ENCODE data around the gene NARF.
"Not testable (repeated sequence)": the region's sequence is repeated elsewhere in the genome, so short reads cannot be mapped to it uniquely, and the experiment has no call there.

Gene NARF

GRCh38 chr17:82458179-82458884 is at the start of gene NARF:
TSS of gene NARF (plus strand) at chr17:82458741. CDS start at chr17:82458804, 63 bp downstream.
- peak; percentile 92 for DNase-seq (ENCODE audit: low spot score in 2 of 2)
- Mint-ChIP-seq H3K4me3 (peak within 1 kb of the TSS; percentile 92), H3K4me1 (peaks cover 22% of the 10 kb centered on the region), H3K9me3 (no peaks in the 10 kb centered on the region), H3K27me3 (no peaks in the 10 kb centered on the region), H3K36me3 (peaks cover 10% of the 10 kb centered on the region), H3K27ac (peak within 1 kb of the TSS; percentile 98)
- peak; percentile 91 for ATAC-seq (ENCODE audit: low read depth)

- peaks cover 3% of the 10 kb centered on the region for H3K4me1 Mint-ChIP-seq
- no peaks in the 10 kb centered on the region for H3K9me3 Mint-ChIP-seq
- DNase-seq (ENCODE audit: low spot score in 2 of 2) (no peak), ATAC-seq (ENCODE audit: low read depth) (no peak)
- no peak overlapping the region for H3K4me3 Mint-ChIP-seq
- H3K27me3 Mint-ChIP-seq, result no peaks in the 10 kb centered on the region
- peaks cover 15% of the 10 kb centered on the region for H3K36me3 Mint-ChIP-seq
- no peak overlapping the region for H3K27ac Mint-ChIP-seq
These were observed 49.6 kb upstream of the NARF start for GRCh38 chr17:82408938-82409318.

GRCh38 chr17:82410014-82410716 is 48.4 kb upstream of the NARF start:
- Mint-ChIP-seq H3K27ac (no peak overlapping the region), H3K9me3 (no peaks in the 10 kb centered on the region), H3K36me3 (peaks cover 12% of the 10 kb centered on the region), H3K4me3 (no peak overlapping the region), H3K4me1 (peaks cover 7% of the 10 kb centered on the region), H3K27me3 (no peaks in the 10 kb centered on the region)
- DNase-seq (ENCODE audit: low spot score in 2 of 2) (no peak), ATAC-seq (ENCODE audit: low read depth) (no peak)

GRCh38 chr17:82411396-82412053 is 47.0 kb upstream of the NARF start:
- no peak for ATAC-seq (ENCODE audit: low read depth)
- Mint-ChIP-seq H3K4me1 (peaks cover 8% of the 10 kb centered on the region), H3K36me3 (peaks cover 11% of the 10 kb centered on the region), H3K4me3 (no peak overlapping the region), H3K27ac (no peak overlapping the region), H3K9me3 (no peaks in the 10 kb centered on the region), H3K27me3 (no peaks in the 10 kb centered on the region)
- no peak for DNase-seq (ENCODE audit: low spot score in 2 of 2)

GRCh38 chr17:82412081-82412480 is 46.5 kb upstream of the NARF start:
- H3K27ac Mint-ChIP-seq; H3K9me3 Mint-ChIP-seq; H3K4me3 Mint-ChIP-seq; ATAC-seq (ENCODE audit: low read depth); H3K27me3 Mint-ChIP-seq; H3K4me1 Mint-ChIP-seq; DNase-seq (ENCODE audit: low spot score in 2 of 2): not testable (repeated sequence)
- peaks cover 11% of the 10 kb centered on the region for H3K36me3 Mint-ChIP-seq

- peaks cover 8% of the 10 kb centered on the region for H3K4me1 Mint-ChIP-seq
- H3K36me3 Mint-ChIP-seq, result peaks cover 9% of the 10 kb centered on the region
- H3K4me3 Mint-ChIP-seq, result no peak overlapping the region
- no peaks in the 10 kb centered on the region for H3K27me3 Mint-ChIP-seq
- H3K9me3 Mint-ChIP-seq, result no peaks in the 10 kb centered on the region
- no peak for DNase-seq (ENCODE audit: low spot score in 2 of 2)
- no peak for ATAC-seq (ENCODE audit: low read depth)
- H3K27ac Mint-ChIP-seq, result no peak overlapping the region
These were observed 45.7 kb upstream of the NARF start for GRCh38 chr17:82412535-82413520.

- H3K27me3 Mint-ChIP-seq, result no peaks in the 10 kb centered on the region
- ATAC-seq (ENCODE audit: low read depth), result peak; percentile 16
- no peaks in the 10 kb centered on the region for H3K9me3 Mint-ChIP-seq
- peak; percentile 52 to 62 for DNase-seq (ENCODE audit: low spot score in 2 of 2)
- H3K27ac Mint-ChIP-seq, result no peak overlapping the region
- H3K4me3 Mint-ChIP-seq, result no peak overlapping the region
- H3K36me3 Mint-ChIP-seq, result peaks cover 4% of the 10 kb centered on the region
- H3K4me1 Mint-ChIP-seq, result peaks cover 7% of the 10 kb centered on the region
These were observed 43.8 kb upstream of the NARF start for GRCh38 chr17:82414548-82415281.

GRCh38 chr17:82415336-82415735 is 43.2 kb upstream of the NARF start:
- Mint-ChIP-seq H3K4me1 (peaks cover 9% of the 10 kb centered on the region), H3K27me3 (no peaks in the 10 kb centered on the region), H3K36me3 (peaks cover 9% of the 10 kb centered on the region), H3K9me3 (no peaks in the 10 kb centered on the region), H3K27ac (no peak overlapping the region), H3K4me3 (no peak overlapping the region)
- DNase-seq (ENCODE audit: low spot score in 2 of 2) (no peak), ATAC-seq (ENCODE audit: low read depth) (no peak)

GRCh38 chr17:82415786-82416185 is 42.8 kb upstream of the NARF start:
- Mint-ChIP-seq H3K27ac (no peak overlapping the region), H3K9me3 (no peaks in the 10 kb centered on the region), H3K4me3 (no peak overlapping the region)

GRCh38 chr17:82416264-82416663 is 42.3 kb upstream of the NARF start:
- Mint-ChIP-seq H3K4me3 (no peak overlapping the region), H3K9me3 (no peaks in the 10 kb centered on the region), H3K4me1 (peaks cover 9% of the 10 kb centered on the region), H3K27ac (no peak overlapping the region), H3K36me3 (peaks cover 14% of the 10 kb centered on the region), H3K27me3 (no peaks in the 10 kb centered on the region)
- no peak for DNase-seq (ENCODE audit: low spot score in 2 of 2)
- no peak for ATAC-seq (ENCODE audit: low read depth)

More at GRCh38 chr17:82415786-82416185, 42.8 kb upstream of the NARF start:
- Mint-ChIP-seq H3K36me3 (peaks cover 9% of the 10 kb centered on the region), H3K27me3 (no peaks in the 10 kb centered on the region), H3K4me1 (peaks cover 9% of the 10 kb centered on the region)
- DNase-seq (ENCODE audit: low spot score in 2 of 2) (no peak), ATAC-seq (ENCODE audit: low read depth) (no peak)

GRCh38 chr17:82416771-82417170 is 41.8 kb upstream of the NARF start:
- H3K4me3 Mint-ChIP-seq, result no peak overlapping the region
- H3K36me3 Mint-ChIP-seq, result peaks cover 17% of the 10 kb centered on the region
- ATAC-seq (ENCODE audit: low read depth) (no peak), DNase-seq (ENCODE audit: low spot score in 2 of 2) (no peak)
- peaks cover 9% of the 10 kb centered on the region for H3K4me1 Mint-ChIP-seq
- no peaks in the 10 kb centered on the region for H3K9me3 Mint-ChIP-seq
- H3K27me3 Mint-ChIP-seq, result no peaks in the 10 kb centered on the region
- H3K27ac Mint-ChIP-seq, result no peak overlapping the region

GRCh38 chr17:82418001-82418986 is 40.2 kb upstream of the NARF start, which contains the start of the genes HEXD and OGFOD3:
TSS of gene HEXD (plus strand) at chr17:82418347. CDS start at chr17:82419800, 1,453 bp downstream.
TSS of gene OGFOD3 (minus strand) at chr17:82418586. CDS start at chr17:82418485, 101 bp downstream.
- H3K36me3 Mint-ChIP-seq, result peaks cover 24% of the 10 kb centered on the region
- no peaks in the 10 kb centered on the region for H3K27me3 Mint-ChIP-seq
- H3K4me3 Mint-ChIP-seq, result peak within 1 kb of the TSS; percentile 80
- H3K4me1 Mint-ChIP-seq, result peaks cover 12% of the 10 kb centered on the region
- DNase-seq (ENCODE audit: low spot score in 2 of 2) (peak; percentile 90 to 94), ATAC-seq (ENCODE audit: low read depth) (peak; percentile 84)
- peak within 1 kb of the TSS; percentile 11 for H3K27ac Mint-ChIP-seq
- H3K9me3 Mint-ChIP-seq, result peaks cover 2% of the 10 kb centered on the region
